ENCODE data around the gene CCL3.
"Not testable (repeated sequence)": the region's sequence is repeated elsewhere in the genome, so short reads cannot be mapped to it uniquely, and the experiment has no call there.

The CCL3 gene

GRCh38 chr17:36083691-36084090, 6.3 kb downstream of the CCL3 start:
- not testable (repeated sequence) for DNase-seq

- not testable (repeated sequence) for DNase-seq
These were observed 7.3 kb downstream of the CCL3 start for GRCh38 chr17:36082482-36083120.

- not testable (repeated sequence) for DNase-seq
These were observed 8.1 kb downstream of the CCL3 start for GRCh38 chr17:36081681-36082471.

GRCh38 chr17:36074365-36074764, 15.6 kb downstream of the CCL3 start:
- DNase-seq = no peak

DNA sequence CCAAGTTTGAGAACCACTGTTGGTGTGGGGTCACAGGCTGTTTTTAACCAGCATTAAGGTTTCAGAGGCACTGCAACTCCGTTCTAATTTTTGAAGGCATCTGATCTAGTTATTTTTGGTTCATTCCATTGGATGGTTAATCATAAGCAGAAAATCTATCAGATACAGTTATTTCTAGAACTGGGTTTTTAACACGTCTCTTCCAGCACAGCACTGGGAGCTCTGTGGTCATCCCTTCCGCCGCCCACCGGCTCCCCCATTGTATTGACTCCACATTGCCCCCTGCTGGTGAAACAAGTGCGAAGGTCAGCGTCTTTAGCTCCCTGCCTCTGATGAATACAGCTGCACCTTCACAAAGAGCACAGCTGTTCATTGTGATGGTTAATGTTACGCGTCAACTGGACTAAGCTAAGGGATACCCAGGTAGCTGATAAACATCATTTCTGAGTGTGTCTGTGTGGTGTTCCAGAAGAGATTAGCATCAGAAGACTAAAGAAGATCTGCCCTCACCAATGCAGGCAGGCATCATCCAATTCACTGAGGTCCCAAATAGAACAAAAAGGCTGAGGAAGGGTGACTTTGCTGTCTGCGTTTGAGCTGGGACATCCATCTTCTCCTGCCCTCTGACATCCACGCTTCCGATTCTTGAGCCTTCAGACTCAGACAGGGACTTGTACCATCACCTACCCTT, 17.4 kb downstream of the CCL3 start:
- no peak for DNase-seq

- no peak for DNase-seq
These were observed 18.2 kb downstream of the CCL3 start for GRCh38 chr17:36071751-36072150.

- no peak for DNase-seq
These were observed 19.5 kb downstream of the CCL3 start for GRCh38 chr17:36070427-36070826.

- DNase-seq = no peak
These were observed 20.8 kb downstream of the CCL3 start for GRCh38 chr17:36069136-36069535.

- DNase-seq = no peak
These were observed 21.4 kb downstream of the CCL3 start for GRCh38 chr17:36068524-36068923.

DNA sequence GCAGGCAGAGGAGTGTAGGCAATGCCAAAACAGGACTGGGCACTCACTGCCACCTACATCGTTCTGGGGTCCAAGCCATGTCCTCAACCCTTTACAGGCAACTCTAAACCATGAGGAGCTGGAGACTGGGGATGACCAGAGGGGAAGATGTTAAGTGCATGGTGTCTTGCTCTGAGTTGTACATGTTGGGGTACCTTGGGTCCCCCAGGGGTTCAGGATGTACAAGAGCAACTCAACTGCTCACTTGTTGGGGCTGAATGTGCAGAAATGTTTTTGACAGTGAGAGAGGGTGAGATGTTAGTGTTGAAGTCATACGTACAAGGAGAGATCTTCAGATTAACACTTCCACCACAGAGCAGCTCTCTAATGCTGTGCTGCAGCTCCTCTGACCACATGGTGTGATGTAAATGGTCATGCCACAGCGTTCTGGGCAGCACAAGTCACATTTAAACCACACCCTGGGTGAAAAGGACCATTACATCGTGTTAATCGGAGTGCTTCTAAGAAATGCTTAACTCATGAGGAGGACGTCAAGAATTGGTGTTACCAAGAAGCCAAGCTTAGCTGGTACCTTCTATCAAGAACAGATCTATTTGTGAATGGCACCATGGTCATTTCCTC, 23.5 kb downstream of the CCL3 start:
- DNase-seq = no peak

GRCh38 chr17:36063786-36064541, 26.0 kb downstream of the CCL3 start, which contains the start of gene CCL18:
Gene CCL18 (plus strand): TSS chr17:36064272. CDS start chr17:36064343, 71 bp downstream.
- no peak for DNase-seq

DNA sequence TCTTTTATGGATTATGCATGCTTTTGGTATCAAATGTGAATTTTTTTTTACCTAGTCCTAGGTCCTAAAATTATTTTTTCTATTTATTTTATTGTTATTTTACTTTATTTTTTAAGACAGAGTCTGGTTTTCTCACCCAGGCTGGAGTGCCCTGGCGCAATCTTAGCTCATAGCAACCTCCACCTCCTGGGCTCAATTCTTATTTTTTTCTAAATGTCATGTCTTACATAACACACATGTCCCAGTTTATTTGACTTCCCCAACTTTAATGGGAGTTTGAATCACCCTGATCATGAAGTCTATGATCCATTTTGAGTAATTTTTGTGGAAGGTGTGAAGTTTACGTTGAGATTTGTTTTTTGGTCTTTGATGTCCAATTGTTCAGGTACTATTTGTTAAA, 29.1 kb downstream of the CCL3 start:
- no peak for DNase-seq

GRCh38 chr17:36059406-36059805, 30.5 kb downstream of the CCL3 start:
- no peak for DNase-seq

GRCh38 chr17:36057911-36058310, 32.0 kb downstream of the CCL3 start:
- DNase-seq = no peak

GRCh38 chr17:36055921-36056520, 33.9 kb downstream of the CCL3 start:
- DNase-seq = no peak

DNA sequence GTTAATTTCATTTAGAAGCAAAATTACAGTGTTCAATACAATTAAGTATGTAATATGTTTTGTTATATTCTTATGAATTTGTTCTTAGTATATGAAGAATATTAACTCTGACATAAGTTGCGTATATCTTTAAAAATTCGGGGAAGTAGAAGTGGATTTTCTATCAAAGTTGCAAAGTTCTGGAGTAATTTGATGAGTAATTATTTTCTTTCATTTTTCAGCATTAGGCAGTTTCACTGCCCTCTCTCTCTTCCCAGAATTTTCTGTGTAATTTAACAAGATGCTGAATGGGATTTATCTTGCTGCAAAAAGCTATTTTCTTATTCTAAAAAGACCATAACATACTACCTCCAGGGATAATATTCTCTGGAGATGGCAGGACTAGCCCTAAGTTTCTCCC, 34.8 kb downstream of the CCL3 start:
- DNase-seq = no peak

DNA sequence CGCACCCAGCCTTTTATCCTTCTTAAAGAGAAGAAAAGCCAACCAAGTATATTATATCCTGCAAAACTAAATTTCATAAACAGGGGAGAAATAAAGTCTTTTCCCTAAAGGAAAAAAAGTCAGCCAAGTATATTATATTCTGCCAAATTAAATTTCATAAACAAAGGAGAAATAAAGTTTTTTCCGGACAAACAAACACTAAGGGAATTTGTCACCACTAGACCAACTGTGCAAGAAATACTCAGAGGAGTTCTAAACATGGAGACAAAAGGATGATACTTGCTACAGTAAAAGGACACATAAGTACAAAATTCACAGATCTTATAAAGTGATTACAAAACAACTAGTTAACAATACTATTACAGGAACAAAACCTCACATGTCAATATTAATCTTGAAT, 40.3 kb downstream of the CCL3 start:
- no peak for DNase-seq

- no peak for DNase-seq
These were observed 41.9 kb downstream of the CCL3 start for GRCh38 chr17:36048066-36048465.

Data from left hindlimb (tissue), 1 donor.